ENCODE results near the gene RHOH.

The RHOH gene

GRCh38 chr4:40256329-40256728 is 59.5 kb downstream of the RHOH start:
- H3K4me3 ChIP-seq (ENCODE audit: low read depth, low read length): no peak overlapping the region
- no peak for TF ChIP-seq CTCF (IDR thresholded peaks at IDR 0.05; ENCODE audit: low read depth, low read length, missing control alignments)
- H3K27ac ChIP-seq: peak overlapping the region; percentile 68
- in situ Hi-C loops (cut with HindIII; ENCODE audit: low pct_ligation_motif_present, low sequenced_read_pairs): no loop called here
- no peaks in the 10 kb centered on the region for H3K27me3 ChIP-seq (replicated peaks)
- DNase-seq: no peak
- H3K36me3 ChIP-seq (replicated peaks): no peaks in the 10 kb centered on the region

DNA sequence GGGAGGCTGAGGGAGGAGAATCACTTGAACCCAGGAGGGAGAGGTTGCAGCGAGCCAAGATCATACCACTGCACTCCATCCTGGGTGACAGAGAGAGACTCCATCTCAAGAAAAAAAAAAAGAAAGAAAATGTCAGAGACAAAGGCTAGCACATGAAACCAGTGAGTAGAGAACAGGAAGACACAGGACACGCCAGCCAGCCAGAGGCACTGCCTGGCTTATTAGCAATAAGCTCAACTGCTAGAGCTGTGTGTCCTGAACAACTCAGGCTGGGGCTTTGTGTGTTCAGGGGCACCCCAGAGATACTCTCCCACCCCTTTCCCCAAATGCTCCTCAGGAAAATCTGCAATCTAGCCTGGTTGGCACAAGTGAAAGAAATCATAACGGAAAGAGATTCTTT is 60.0 kb downstream of the RHOH start:
- DNase-seq: no peak
- Histone ChIP-seq H3K4me3 (ENCODE audit: low read depth, low read length) (no peak overlapping the region), H3K27me3 (replicated peaks) (no peaks in the 10 kb centered on the region), H3K27ac (no peak overlapping the region), H3K36me3 (replicated peaks) (no peaks in the 10 kb centered on the region)
- in situ Hi-C loops (cut with HindIII; ENCODE audit: low pct_ligation_motif_present, low sequenced_read_pairs): no loop called here
- no peak for TF ChIP-seq CTCF (IDR thresholded peaks at IDR 0.05; ENCODE audit: low read depth, low read length, missing control alignments)

DNA sequence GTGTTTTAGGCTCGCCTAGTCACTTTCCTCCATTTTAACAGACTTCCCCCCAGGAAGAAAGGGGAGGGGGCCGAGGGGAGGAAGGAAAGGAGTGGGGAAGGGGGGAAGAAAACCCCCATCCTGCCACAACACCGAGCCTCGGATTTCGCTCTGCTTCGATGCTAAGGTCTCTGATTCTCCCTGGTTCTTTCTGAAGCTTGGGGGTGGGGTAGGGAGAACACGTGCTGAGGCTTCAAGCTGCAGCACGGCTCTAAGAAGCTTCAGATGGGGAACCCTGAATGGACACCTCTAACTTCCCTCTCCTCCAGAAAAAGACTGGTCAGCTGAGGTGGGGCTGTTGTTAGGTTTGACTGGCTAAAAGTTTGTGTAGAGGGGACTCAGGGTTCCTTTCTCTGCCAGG is 61.8 kb downstream of the RHOH start:
- H3K4me3 ChIP-seq (ENCODE audit: low read depth, low read length): no peak overlapping the region
- no peak for DNase-seq
- no peaks in the 10 kb centered on the region for H3K27me3 ChIP-seq (replicated peaks)
- in situ Hi-C loops (cut with HindIII; ENCODE audit: low pct_ligation_motif_present, low sequenced_read_pairs): no loop called here
- no peak overlapping the region for H3K27ac ChIP-seq
- H3K36me3 ChIP-seq (replicated peaks): no peaks in the 10 kb centered on the region
- no peak for TF ChIP-seq CTCF (IDR thresholded peaks at IDR 0.05; ENCODE audit: low read depth, low read length, missing control alignments)

- in situ Hi-C loops (cut with HindIII; ENCODE audit: low pct_ligation_motif_present, low sequenced_read_pairs): no loop called here
- no peak for TF ChIP-seq CTCF (IDR thresholded peaks at IDR 0.05; ENCODE audit: low read depth, low read length, missing control alignments)
These were observed 64.6 kb downstream of the RHOH start for GRCh38 chr4:40261231-40262076.

DNA sequence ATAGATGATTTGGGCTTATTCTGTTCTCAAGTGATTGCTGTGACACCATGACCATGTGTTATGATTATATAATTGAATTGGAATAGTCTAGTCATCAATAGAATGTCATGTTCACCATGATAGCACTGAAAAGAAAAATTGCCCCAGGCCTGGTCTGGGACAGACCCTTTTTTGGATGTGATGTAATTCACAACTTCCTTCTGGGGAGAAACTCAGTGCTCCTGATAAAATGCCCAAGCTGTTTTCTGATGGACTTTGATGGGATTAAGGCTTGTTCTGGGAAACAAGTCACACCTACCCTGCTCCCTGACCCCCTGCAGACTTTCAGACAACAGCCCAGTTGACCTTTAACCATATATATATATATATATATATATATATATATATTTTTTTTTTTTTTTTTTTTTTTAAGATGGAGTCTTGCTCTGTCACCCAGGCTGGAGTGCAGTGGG is 65.3 kb downstream of the RHOH start:
- H3K27me3 ChIP-seq (replicated peaks): no peaks in the 10 kb centered on the region
- DNase-seq: no peak
- H3K36me3 ChIP-seq (replicated peaks): no peaks in the 10 kb centered on the region
- no peak overlapping the region for H3K4me3 ChIP-seq (ENCODE audit: low read depth, low read length)
- no peak for TF ChIP-seq CTCF (IDR thresholded peaks at IDR 0.05; ENCODE audit: low read depth, low read length, missing control alignments)
- H3K27ac ChIP-seq: no peak overlapping the region
- in situ Hi-C loops (cut with HindIII; ENCODE audit: low pct_ligation_motif_present, low sequenced_read_pairs): no loop called here

More at GRCh38 chr4:40261231-40262076, 64.6 kb downstream of the RHOH start:
- H3K36me3 ChIP-seq (replicated peaks): no peaks in the 10 kb centered on the region
- no peak overlapping the region for H3K27ac ChIP-seq
- no peak overlapping the region for H3K4me3 ChIP-seq (ENCODE audit: low read depth, low read length)
- no peaks in the 10 kb centered on the region for H3K27me3 ChIP-seq (replicated peaks)
- DNase-seq: no peak

Measured in brain microvascular endothelial cell (primary cell).